ENCODE results near the gene SVIL. TPM values are rescaled to one million over a fixed set of nuclear protein-coding genes. Genes with fewer than 3 reads are reported as not detected.

Gene SVIL
- total RNA-seq, 2 experiments from 2014 or later: 11.2 to 13.0 TPM

DNA sequence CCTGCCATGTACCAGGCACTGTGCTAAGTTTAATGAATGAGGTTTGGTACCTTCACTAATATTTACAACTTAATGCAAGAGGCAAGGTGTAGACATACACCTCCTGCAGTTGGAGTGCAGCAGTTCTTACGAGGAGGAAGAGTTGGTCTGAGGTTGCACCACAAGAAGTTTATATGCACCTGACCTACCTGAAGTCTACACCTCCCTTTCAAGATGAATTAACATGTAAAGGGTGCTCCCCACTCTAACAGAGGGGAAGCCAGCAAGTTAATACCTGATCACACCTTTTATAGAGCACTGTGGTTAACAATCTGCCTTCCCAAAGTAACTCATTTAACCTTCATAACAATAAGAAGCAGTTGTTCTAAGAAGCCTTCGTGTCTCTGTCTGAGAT lies 225.9 kb downstream of the SVIL start:
- Mint-ChIP-seq H3K27me3 (ENCODE audit: low read depth) (no peaks in the 10 kb centered on the region), H3K27ac (peak overlapping the region; percentile 87), H3K9me3 (ENCODE audit: insufficient read depth) (peaks cover 12% of the 10 kb centered on the region), H3K36me3 (ENCODE audit: low read depth) (peaks cover 15% of the 10 kb centered on the region), H3K4me1 (ENCODE audit: low read depth) (peaks cover 26% of the 10 kb centered on the region), H3K4me3 (peak overlapping the region; percentile 90)
- ChIA-PET CTCF (interaction anchor here (1.2 to 3.0 kb wide), 9 partner anchors 13 to 104 kb away, joined by 3 to 18 read pairs (median 7); no protein-coding TSS in a partner anchor), POLR2A (interaction anchor here (1.6 kb wide), 1 partner anchor 12 kb away, joined by 5 read pairs; no protein-coding TSS in a partner anchor)
- ATAC-seq (no peak), DNase-seq (no peak)

Small RNA genes within 50 kb of the gene (microRNA-seq; reads per million reads assigned to microRNA genes)
- gene MIR604 (not detected), gene MIR938 (not detected)
